IPS-15b (cell line): ENCODE data around the gene BBLN.

Source experiments
- H3K27me3 ChIP-seq: one replicate; pipeline ENCODE4 v1.6.1; 2013; ENCODE audit warnings: low read length; ENCODE audit not compliant: control insufficient read depth, insufficient read depth
- H3K36me3 ChIP-seq: one replicate; pipeline ENCODE4 v1.6.1; 2013; ENCODE audit warnings: low read length; ENCODE audit not compliant: control insufficient read depth, insufficient read depth
- H3K4me1 ChIP-seq: one replicate; pipeline ENCODE4 v1.6.1; 2013; ENCODE audit warnings: mild to moderate bottlenecking, low read length; ENCODE audit not compliant: control insufficient read depth, insufficient read depth
- H3K4me3 ChIP-seq: one replicate; pipeline ENCODE4 v1.5.1; 2013; ENCODE audit warnings: low read depth, low read length
- H3K9ac ChIP-seq: one replicate; pipeline ENCODE4 v1.6.1; 2013; ENCODE audit warnings: low read depth, mild to moderate bottlenecking, low read length
- H3K9me3 ChIP-seq: one replicate; pipeline ENCODE4 v1.6.1; 2013; ENCODE audit warnings: mild to moderate bottlenecking, low read length; ENCODE audit not compliant: control insufficient read depth, insufficient read depth

Gene BBLN

DNA sequence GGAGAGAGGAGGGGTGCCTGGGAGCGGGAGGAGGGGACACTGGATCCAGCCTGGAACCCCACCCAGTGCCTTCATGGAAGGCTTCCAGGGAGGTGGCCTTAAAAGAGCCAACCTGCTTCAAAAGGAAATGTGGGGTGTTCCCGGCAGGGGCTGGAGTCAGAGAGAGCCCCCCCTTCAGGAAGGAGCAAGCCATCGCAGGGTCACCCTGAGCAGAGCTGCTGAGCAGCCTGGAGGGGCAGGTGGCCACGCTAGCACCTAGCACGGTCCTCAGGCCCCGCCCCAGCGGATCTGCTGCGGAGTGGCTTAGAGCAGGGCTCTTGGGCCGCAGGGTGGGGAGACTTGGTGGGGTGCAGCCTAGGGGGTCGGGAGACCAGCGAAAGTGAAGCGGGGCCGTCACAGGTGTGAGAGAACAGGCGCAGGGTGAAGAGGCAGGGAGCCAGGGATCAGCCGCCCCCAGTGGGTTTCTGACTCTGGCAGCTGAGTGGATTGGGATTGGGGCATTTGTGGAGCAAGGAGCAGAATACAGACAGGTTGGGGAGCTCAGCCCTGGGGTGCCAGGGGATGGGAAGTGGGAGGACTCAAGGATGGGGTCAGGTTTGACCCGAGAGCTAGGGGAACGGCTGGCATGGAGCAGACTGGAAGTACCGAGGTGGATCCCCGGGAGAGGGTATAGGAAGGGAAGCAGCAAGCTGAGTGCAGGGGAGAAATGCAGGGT is 9.3 kb upstream of the BBLN start:
- Histone ChIP-seq H3K9me3 (no peaks in the 10 kb centered on the region), H3K4me3 (no peak overlapping the region), H3K9ac (peak overlapping the region; percentile 70)

DNA sequence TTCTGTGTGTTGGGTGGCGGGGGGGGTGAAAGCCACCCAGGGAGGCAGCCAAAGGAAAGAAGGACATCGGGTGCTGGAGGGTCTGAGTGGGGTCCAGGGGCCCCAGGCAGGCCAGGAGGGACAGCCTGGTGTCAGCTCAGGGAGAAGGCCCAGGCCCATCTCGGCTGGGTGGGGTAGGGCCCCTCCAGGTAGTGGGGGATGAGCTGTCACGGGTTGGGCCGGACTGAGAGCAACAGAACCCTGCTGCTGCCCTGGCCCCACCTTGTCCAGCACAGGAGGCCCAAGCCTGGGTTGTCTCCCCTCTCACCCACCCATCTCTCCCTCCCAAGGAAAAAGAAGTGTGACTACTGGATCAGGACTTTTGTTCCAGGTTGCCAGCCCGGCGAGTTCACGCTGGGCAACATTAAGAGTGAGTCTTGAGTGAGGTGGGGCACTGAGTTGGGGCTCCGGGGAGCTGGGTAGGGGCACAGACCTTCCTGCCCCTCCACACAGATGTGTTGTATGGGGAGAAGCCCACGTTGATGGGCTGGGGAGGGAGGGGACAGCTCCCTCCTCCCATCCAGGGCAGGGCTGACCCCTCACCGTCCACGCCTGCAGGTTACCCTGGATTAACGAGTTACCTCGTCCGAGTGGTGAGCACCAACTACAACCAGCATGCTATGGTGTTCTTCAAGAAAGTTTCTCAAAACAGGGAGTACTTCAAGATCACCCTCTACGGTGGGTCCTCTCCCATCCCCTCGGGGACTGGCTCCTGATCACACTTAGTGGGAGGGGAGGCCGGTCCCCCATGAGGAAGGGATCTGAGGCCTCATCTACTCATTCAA is 8.5 kb upstream of the BBLN start:
- H3K9ac ChIP-seq, result no peak overlapping the region
- H3K36me3 ChIP-seq, result no peaks in the 10 kb centered on the region
- no peak overlapping the region for H3K4me3 ChIP-seq
- no peaks in the 10 kb centered on the region for H3K27me3 ChIP-seq
- H3K9me3 ChIP-seq, result no peaks in the 10 kb centered on the region
- peaks cover 2% of the 10 kb centered on the region for H3K4me1 ChIP-seq

More for the DNA sequence above, 9.3 kb upstream of the BBLN start:
- Histone ChIP-seq H3K27me3 (no peaks in the 10 kb centered on the region), H3K4me1 (peaks cover 2% of the 10 kb centered on the region), H3K36me3 (no peaks in the 10 kb centered on the region)

DNA sequence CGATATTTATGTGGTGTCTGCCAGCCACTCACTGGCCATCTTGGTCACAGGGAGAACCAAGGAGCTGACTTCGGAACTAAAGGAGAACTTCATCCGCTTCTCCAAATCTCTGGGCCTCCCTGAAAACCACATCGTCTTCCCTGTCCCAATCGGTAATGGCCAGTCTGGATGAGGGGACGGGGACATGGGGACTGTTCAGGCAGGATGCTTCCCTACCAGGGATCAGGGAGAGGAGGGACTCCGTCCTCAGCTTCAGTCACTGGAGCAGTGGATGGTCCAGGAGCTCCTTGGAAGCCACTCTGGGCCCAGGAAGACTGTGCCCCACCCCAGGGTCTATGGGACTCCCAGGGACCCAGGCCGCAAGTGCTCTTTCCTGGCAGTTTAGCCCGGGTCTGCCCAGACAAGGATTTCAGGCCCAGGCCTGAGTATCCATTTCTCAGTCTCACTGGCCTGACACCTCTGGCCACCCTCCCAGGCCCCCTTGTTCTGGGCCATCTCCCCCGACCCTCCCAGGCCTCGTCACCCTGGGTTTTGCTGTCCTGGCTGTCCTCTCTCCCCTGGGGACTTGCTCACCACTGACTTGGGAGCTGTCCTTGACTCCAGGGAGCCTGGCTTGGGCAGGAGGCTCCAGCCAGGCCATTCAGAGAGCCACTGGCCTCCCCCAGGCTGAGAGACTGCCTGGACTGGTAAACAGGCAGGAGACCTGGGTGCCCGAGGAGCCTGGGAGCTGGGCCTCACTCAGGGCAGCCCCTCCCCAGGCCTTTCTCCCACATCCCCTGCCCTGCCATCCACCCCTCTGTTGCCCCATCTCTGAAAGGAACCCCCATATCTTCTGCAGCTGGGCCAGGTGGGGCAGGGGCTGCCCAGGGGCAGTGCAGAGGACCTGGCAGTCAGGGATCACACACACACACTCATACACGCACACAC is 7.7 kb upstream of the BBLN start:
- no peak overlapping the region for H3K4me3 ChIP-seq
- H3K27me3 ChIP-seq, result no peaks in the 10 kb centered on the region
- H3K9me3 ChIP-seq, result no peaks in the 10 kb centered on the region
- H3K4me1 ChIP-seq, result peaks cover 2% of the 10 kb centered on the region
- H3K9ac ChIP-seq, result no peak overlapping the region
- no peaks in the 10 kb centered on the region for H3K36me3 ChIP-seq

DNA sequence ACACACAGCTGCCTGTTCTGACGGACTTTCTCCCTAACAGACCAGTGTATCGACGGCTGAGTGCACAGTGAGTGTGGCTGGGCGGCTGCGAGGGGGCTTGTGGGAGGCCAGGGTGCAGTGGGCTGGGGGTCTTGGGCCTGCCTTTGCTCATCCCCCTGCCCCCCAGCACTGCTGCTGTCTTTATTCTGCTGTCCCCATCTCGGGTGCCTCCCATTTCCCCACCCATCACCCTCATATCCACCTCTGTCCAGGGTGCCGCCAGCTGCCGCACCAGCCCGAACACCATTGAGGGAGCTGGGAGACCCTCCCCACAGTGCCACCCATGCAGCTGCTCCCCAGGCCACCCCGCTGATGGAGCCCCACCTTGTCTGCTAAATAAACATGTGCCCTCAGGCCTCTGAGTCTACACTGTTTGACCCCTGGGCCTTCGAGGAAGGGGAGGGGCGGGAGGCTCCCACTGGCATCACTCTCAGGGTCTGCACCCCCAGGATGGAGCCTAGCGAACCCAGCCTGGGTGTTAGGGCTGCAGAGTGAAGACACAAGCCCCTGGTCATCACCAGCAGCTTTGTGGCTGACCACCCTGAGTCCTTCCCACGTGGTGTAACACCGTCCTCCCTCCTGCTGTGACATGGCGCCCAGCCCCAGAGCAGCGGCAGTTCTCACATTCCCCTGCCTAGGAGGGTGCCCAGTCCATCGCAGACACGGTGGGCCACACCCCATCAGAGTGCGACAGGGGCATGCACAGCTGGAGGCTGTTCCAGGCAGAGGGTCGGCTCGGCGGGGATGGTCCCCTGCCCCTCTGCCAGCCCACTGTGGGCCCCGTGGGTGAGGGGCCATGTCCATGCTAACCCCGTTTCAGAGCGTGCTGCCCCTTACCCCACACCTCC is 6.8 kb upstream of the BBLN start:
- Histone ChIP-seq H3K27me3 (no peaks in the 10 kb centered on the region), H3K36me3 (no peaks in the 10 kb centered on the region), H3K9me3 (no peaks in the 10 kb centered on the region), H3K9ac (no peak overlapping the region), H3K4me1 (peaks cover 2% of the 10 kb centered on the region), H3K4me3 (no peak overlapping the region)

DNA sequence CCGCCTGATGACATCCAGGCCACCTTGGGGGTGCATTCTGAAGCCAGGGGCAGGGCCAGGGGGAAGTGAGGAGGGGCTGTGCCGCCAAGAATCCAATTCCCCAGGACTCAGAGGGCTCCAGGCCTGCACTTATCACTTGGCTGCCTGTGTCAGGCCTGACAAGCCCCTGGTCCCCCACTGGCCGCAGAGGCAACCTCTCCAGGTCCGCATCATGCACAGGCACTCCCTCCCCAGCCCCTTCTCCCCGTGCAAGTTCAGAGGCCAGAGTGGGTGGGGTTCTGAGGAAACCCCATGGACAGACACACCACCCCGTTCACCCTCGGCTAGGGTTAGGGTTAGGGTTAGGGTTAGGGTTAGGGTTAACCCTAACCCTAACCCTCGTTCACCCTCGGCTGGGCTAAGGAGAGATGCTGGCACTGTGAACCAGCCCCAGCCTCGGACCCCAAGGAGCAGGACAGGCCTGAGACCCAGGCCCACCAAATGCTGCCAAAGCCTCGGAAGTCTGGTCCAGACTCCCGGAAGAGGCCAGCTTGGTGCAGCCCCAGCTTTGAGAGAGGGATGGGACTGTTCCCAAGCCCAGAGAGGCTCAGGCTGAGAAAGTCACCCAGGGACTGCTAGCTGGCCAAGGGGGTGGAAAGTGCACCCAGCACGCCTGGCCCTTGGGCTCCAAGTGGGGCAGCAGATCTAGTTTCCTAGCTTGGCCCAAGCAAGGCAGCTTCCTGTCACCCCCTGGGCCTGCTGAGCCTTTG is 5.9 kb upstream of the BBLN start:
- no peaks in the 10 kb centered on the region for H3K36me3 ChIP-seq
- H3K4me1 ChIP-seq, result peaks cover 2% of the 10 kb centered on the region
- no peaks in the 10 kb centered on the region for H3K9me3 ChIP-seq
- no peak overlapping the region for H3K9ac ChIP-seq
- H3K27me3 ChIP-seq, result no peaks in the 10 kb centered on the region
- no peak overlapping the region for H3K4me3 ChIP-seq

DNA sequence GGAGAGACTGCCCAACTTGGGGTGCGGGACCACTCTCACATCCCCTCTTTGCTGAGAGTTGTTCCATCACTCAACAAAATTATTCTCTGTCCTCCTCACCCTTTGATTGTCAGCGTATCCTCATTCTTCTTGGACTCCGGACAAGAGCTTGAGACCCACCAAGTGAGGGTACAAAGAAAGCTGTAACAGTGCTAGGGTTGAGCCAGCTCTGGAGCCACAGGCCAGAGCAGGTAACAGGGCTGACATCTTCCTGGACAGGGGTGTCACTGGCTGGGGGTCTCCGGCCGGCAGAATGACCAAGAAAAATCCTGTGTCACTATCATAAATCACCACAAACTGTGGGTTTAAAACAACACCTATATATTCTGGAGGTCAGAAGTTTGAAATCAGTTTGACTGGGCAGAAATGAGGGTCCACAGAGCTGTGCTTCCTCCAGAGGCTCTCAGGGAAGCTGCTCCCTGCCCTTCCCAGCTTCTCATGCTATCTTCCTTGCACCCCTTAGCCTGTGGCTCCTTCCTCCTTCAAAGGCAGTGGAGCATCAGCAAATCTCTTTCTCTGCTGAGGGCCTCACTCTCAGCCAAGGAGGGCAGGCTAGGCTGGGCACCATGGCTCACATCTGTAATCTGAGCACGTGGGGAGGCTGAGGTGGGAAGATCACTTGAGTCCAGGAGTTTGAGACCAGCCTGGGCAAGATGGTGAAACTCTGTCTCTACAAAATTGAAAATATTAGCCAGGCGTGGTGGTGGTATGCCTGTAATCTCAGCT is 4.1 kb upstream of the BBLN start:
- H3K9me3 ChIP-seq, result no peaks in the 10 kb centered on the region
- no peak overlapping the region for H3K9ac ChIP-seq
- no peaks in the 10 kb centered on the region for H3K27me3 ChIP-seq

DNA sequence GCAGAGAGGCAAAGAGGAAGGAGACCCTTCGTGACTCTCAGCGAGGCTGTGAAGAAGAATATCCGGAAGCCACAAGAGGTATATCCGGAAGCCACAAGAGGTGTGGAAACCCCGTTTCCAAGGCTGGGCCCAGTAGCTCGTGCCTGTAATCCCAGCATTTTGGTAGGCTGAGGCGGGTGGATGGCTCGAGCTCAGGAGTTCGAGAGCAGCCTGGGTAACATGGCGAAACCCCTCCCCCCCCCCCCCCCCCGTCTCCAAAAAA is 612 bp upstream of the BBLN start:
- Histone ChIP-seq H3K36me3 (peaks cover 12% of the 10 kb centered on the region), H3K4me3 (peak overlapping the region; percentile 63), H3K9me3 (no peaks in the 10 kb centered on the region), H3K4me1 (peaks cover 4% of the 10 kb centered on the region), H3K27me3 (no peaks in the 10 kb centered on the region), H3K9ac (peak overlapping the region; percentile 79)

More for the DNA sequence above, 4.1 kb upstream of the BBLN start:
- H3K36me3 ChIP-seq, result peaks cover 3% of the 10 kb centered on the region
- no peak overlapping the region for H3K4me3 ChIP-seq
- H3K4me1 ChIP-seq, result peaks cover 3% of the 10 kb centered on the region

DNA sequence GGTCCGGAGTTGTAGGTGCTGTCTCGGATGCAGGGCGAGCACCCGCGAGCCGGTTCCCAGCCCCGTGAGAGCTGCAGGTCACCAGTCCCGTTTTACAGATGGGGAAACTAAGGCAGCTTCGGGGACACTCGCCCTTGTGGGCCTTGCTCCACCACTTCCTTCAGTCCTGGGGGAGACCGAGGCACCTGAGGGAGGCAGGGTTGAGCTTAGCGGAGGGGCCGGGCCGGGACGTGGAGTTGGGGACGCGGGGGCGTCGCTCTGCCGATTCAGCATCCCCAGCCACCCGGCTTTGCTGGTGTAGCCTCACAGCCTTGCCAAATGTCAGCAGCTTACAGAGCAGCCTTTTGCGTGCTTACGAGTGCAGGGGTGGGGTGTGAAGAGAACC is 530 bp downstream of the BBLN start:
- no peaks in the 10 kb centered on the region for H3K9me3 ChIP-seq
- H3K36me3 ChIP-seq, result peaks cover 12% of the 10 kb centered on the region
- peak overlapping the region; percentile 90 for H3K4me3 ChIP-seq
- no peaks in the 10 kb centered on the region for H3K27me3 ChIP-seq
- peak overlapping the region; percentile 65 for H3K9ac ChIP-seq
- peaks cover 4% of the 10 kb centered on the region for H3K4me1 ChIP-seq

DNA sequence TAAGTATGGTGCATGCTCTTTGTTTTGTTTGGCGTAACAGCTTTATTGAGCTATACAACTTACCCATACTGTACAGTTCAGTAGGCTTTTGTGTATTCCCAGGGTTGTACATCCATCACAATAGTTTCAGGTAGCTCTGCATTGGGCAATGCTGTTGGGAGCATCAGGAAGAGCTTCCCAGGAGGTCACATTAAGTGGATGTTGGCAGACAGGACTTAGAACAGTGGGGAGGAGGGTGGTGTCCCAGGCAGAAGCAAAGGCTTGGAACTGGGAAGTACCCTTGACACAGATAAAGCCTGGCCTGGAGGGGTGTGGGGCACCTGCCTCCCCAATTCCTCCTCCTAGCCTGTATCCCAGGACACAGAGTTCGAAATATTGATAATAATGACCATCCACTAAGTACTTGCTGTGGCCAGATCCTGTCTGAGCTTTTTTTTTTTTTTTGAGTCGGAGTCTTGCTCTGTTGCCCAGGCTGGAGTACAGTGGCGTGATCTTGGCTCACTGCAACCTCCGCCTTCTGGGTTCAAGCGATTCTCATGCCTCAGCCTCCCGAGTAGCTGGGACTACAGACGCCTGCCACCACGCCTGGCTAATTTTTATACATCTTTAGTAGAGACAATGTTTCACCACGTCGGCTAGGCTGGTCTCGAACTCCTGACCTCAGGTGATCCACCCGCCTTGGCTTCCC is 1.3 kb downstream of the BBLN start:
- Histone ChIP-seq H3K36me3 (peaks cover 15% of the 10 kb centered on the region), H3K9ac (peak overlapping the region; percentile 65), H3K4me3 (peak overlapping the region; percentile 90)

More for the DNA sequence above, 1.3 kb downstream of the BBLN start:
- Histone ChIP-seq H3K4me1 (peaks cover 4% of the 10 kb centered on the region), H3K9me3 (no peaks in the 10 kb centered on the region), H3K27me3 (no peaks in the 10 kb centered on the region)
